ENCODE data around the gene NKX6-1.

DNA sequence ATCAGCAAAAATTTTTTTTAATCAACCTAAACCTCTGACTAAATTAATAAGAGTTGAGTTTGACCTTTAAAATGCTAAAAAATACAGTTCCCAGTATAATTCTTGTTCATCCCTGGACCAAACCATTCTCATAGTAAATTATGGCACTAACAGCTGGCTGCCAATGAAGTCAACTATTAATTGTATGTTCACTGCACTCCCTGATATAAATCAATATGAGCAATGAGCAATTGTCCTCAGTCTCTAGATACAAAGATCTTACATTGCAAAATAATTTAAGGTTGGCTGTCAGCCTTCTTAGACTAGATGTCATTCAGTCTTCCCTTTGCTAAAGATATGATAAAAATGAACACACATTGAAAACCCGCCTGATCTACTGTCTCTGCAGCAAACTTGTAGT, 39.3 kb downstream of the NKX6-1 start:
- TF ChIP-seq, protein P1, sequence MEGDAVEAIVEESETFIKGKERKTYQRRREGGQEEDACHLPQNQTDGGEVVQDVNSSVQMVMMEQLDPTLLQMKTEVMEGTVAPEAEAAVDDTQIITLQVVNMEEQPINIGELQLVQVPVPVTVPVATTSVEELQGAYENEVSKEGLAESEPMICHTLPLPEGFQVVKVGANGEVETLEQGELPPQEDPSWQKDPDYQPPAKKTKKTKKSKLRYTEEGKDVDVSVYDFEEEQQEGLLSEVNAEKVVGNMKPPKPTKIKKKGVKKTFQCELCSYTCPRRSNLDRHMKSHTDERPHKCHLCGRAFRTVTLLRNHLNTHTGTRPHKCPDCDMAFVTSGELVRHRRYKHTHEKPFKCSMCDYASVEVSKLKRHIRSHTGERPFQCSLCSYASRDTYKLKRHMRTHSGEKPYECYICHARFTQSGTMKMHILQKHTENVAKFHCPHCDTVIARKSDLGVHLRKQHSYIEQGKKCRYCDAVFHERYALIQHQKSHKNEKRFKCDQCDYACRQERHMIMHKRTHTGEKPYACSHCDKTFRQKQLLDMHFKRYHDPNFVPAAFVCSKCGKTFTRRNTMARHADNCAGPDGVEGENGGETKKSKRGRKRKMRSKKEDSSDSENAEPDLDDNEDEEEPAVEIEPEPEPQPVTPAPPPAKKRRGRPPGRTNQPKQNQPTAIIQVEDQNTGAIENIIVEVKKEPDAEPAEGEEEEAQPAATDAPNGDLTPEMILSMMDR (conservative IDR thresholded peaks at IDR 0.05 in 1 of 2, IDR thresholded peaks at IDR 0.05 in 1 of 2; ENCODE audit: low read depth in 1 of 2, low read length in 2 of 2) = no peak
- no peak for TF ChIP-seq EZH2 (IDR thresholded peaks at IDR 0.05; ENCODE audit: low read length, missing control alignments)

Measured in fibroblast of lung (primary cell).